Iris pigment epithelial cell (primary cell): ENCODE data around the gene RIF1.
A peak's percentile ranks its signal among the peaks of the same experiment; 100 is the strongest.
"Not testable (repeated sequence)": the region's sequence is repeated elsewhere in the genome, so short reads cannot be mapped to it uniquely, and the experiment has no call there.

Experiments used
- DNase-seq: peaks from one replicate; pipeline ENCODE4 v3.0.0-alpha.2; 2011; ENCODE audit warnings: low read depth

Gene RIF1

DNA sequence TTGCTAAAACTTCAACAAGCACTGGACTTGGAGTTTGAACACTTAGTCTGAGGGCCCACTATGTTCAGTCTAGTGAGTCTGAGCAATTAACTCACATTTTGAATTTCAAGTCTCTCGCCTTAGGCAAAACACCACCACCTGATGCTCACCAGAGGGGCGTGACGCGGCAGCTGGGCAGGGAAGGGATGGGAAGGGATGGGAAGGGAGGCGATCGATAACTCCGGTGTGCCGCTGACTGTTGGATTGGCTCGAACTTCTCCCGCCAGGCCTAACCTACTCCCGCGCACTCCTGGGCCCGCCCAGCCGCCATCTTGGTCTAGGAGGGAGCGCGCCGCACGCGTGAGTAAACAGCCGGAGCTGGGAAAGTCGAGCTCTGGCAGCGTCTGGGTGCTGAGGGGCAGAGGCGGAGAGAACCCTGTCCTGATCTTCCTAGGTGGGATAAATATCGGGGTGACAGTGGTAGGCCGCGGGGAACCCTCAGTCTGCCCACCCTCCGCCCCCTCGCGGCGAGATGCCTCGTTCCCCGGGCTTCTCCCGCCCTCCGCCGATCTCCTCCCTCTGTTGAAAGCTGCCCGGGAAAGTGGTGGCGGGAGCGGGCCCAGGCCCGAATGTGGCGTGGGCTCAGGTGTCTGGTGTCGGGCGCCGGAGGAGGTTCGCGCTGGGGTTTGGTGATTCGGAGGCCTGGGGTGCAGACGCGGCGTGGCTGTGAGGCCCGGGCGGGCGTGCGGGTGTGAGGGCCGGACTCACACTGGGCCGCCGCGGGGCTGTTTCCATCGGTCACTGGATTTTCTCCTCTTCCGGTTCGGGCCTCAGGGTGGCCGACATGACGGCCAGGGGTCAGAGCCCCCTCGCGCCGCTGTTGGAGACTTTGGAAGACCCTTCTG, at the start of gene RIF1:
Gene RIF1 (plus strand): TSS at position 302 of the 884 bp plus-strand sequence. CDS start 522 bp downstream, at position 824.
- peak; percentile 97 for DNase-seq

- peak; percentile 38 for DNase-seq
Observed at GRCh38 chr2:151361674-151362370, 47.9 kb upstream of the RIF1 start.

GRCh38 chr2:151363709-151364108, 46.0 kb upstream of the RIF1 start:
- peak; percentile 73 for DNase-seq

DNA sequence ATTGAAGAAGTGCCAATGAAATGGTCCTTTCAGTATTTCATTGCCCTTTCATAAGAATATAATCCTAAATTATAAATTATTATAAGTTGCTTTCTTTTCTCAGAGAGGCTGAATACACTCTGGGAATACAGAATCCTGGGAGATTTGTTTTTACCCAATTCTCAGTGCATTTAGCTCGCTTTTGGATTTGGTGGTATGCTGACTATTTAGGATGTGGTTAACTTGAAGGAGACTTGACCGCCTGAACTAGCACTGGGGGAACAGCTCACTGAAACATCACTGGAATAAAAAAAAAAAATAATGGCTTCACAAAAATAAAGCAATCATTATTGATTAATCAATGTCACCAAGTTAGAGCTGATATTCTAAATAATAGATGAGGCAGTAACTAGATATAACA, 42.1 kb upstream of the RIF1 start:
- DNase-seq, result peak; percentile 76

- DNase-seq, result peak; percentile 92
Observed at GRCh38 chr2:151374436-151374835, 35.3 kb upstream of the RIF1 start.

GRCh38 chr2:151379169-151379568, 30.5 kb upstream of the RIF1 start:
- peak; percentile 86 for DNase-seq

DNA sequence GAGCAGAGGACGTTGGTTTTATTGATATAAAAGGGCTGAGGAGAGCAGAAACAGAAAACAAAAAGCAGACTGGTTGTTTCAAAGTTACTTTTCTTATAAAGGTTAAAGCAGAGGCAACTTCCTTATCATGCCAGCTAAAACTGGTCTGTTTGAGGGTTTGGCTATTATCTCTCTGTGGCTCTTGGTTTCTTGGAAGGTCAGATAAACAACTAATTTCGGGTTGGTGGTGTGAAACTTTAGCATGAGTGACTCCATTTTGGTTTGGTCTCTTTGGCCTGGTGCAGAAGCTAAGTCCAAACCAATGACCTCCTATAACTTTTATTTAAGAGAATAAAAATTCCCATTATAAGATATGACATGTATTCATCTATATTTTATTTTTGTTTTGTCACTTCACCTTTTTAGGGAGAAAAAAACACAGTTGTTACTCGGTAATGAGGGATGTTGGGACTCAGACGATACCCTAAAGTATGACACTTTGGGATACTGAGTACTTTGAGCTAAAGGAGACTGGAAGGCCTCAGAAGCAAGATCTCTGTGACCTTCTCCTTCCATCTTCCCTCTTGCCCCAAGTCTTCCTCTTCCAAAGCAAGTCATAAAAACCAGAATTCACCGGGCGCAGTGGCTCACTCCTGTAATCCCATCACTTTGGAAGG, 29.0 kb upstream of the RIF1 start:
- DNase-seq, result no peak

GRCh38 chr2:151381266-151381665, 28.4 kb upstream of the RIF1 start:
- DNase-seq, result peak; percentile 90

GRCh38 chr2:151388011-151388410, 21.7 kb upstream of the RIF1 start:
- no peak for DNase-seq

DNA sequence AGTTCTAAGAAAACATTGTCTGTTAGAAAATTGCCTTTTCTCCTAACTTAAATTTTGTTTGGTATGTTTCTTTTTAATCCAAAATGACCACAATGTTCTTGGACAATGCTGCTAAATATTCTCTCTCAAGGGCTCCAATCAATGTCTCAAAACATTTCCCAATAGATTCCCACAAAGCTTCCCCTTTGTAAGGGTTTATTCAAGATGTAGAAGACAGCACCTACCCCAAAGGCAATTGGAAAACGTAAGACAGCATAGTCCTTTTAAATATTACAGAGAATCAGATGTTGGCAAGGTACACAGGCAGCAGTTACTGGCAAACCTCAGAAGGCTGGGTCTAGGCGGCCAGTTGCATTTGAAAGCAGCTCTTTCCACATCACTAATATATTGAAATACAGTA, 18.3 kb upstream of the RIF1 start:
- no peak for DNase-seq

DNA sequence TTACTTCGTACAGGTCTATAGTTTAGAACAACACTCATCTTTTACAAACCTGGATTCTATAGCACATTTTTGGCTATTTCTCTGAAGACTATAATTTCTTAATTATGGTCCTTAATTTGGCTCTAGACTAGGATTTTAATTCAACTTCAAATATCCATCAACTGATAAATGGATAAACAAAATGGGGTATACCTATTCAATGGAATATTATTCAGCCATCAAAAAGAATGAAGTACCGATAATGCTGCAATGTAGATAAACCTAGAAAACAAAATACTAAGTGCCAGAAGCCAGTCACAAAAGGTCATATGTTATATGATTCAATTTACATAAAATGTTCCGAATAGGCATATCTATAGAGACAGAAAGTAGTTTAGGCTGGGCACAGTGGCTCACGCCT, 15.2 kb upstream of the RIF1 start:
- no peak for DNase-seq

GRCh38 chr2:151395509-151396374, 14.0 kb upstream of the RIF1 start:
- no peak for DNase-seq

DNA sequence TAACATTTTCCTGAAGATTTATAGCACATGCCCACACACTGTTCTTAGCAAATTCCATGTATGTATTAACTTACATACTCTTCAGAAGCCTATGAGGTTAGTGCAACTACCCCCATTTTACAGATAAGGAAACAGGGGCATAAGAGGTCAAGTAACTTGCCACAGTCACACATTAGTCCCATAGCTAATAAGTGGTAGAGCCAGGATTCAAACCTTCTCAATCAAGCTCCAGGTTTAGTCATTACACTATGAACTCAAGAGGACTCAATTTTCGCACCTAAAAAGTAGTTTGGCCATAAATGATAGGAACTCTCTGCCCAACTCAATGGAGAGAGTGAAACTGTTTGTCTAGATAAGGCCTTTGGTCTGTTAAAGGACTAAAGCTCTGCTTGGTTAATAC, 9.7 kb upstream of the RIF1 start:
- DNase-seq, result no peak

DNA sequence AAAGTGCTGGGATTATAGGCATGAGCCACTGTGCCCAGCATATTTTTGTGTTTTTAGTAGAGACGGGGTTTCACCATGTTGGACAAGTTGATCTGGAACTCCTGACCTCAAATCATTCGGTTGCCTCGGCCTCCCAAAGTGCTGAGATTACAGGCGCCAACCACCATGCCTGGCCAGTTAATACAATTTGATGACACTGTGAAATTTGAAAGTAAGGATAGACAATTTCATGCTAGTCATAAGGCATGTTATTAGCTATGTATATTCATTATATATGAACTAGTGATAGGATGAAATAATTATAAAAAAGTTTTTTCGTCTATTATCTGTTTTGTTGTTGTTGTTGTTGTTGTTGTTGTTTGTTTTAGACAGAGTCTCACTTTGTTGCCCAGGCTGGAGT, 8.6 kb upstream of the RIF1 start:
- DNase-seq, result no peak

DNA sequence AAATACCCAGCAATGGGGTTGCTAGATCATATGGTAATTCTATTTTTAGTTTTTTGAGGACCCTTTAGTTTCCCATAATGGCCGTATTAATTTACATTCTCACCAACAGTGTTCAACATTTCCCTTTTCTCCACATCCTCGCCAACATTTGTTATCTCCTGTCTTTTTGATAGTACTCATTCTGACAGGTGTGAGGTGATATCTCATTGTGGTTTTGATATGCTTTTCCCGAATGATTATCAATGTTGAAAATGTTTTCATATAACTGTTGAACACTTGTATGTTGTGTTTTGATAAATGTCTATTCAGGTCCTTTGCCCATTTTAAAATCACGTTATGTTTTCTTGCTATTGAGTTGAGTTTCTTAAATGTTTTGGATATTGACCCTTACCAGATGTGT, 5.8 kb upstream of the RIF1 start:
- DNase-seq, result no peak

DNA sequence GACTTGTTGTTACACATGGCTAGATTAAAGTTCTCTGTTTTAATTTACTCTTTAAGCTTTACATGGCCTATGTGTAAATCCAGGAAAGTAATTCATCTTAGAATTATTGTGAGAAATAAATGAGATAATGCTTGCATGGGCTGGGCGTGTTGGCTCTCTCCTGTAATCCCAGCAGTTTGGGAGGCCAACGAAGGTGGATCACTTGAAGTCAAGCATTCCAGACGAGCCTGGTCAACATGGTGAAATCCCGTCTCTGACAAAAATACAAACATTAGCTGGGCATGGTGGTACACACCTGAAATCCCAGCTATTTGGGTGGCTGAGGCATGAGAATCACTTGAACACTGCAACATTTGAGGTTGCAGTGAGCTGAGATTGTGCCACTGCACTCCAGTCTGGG, 4.3 kb upstream of the RIF1 start:
- no peak for DNase-seq

GRCh38 chr2:151407281-151407680, 2.4 kb upstream of the RIF1 start:
- no peak for DNase-seq

- DNase-seq, result no peak
Observed at GRCh38 chr2:151408788-151409600, 708 bp upstream of the RIF1 start.

DNA sequence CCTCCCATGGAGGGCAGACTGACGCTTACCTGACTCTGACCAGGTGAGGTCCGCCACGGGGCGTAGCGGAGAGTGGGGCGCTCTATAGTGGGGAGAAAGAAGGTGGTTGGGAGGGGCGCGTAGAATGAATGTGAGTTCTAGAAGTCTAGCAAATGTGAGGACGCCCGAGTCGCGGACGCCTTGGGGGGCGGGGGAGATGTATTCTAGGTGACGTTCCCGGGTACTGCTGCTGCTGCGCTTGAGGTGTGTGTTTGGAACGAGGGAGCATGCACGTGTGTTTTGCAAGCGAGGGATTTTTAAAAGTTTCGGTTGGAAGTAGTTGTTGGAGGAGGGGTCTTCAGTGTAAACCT, 758 bp downstream of the RIF1 start:
- peak; percentile 11 for DNase-seq

DNA sequence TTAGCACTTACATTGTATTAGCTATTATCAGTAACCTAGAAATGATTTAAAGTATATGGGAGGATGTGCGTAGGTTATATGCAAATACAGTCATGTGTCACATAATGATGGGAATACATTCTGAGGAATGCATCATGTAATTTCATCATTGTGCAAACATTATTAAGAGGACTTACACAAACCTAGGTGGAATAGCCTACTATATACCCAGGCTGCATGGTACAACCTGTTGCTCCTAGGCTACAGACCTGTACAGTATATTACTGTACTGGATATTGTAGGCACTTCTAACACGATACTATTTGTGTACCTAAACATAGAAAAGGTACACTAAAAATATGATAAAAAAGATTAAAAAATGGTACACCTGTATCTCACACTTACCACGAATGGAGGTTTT, 7.9 kb downstream of the RIF1 start:
- no peak for DNase-seq

DNA sequence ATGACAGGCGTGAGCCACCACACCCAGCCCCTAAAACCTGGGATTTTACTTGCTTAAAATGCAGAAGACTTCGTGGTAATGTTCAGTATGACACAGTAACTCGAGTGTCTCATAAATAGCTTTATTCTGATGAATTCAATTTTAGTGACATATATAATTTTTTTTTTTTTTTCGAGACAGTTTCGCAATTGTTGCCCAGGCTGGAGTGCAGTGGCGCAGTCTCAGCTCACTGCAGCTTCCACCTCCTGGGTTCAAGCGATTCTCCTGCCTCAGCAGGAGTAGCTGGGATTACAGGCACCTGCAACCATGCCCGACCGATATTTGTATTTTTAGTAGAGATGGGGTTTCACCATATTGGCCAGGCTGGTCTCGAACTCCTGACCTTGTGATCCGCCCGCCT, 12.0 kb downstream of the RIF1 start:
- not testable (repeated sequence) for DNase-seq
